GM19099 (cell line): Measurements from ENCODE around the gene DKK3.

Experiments used
- POLR2A ChIP-seq: IDR thresholded peaks from 3 replicates; pipeline ENCODE4 v1.6.1; 2011; ENCODE audit warnings: low read depth; ENCODE audit not compliant: insufficient read length; ENCODE audit errors: extremely low read depth

The DKK3 gene

DNA sequence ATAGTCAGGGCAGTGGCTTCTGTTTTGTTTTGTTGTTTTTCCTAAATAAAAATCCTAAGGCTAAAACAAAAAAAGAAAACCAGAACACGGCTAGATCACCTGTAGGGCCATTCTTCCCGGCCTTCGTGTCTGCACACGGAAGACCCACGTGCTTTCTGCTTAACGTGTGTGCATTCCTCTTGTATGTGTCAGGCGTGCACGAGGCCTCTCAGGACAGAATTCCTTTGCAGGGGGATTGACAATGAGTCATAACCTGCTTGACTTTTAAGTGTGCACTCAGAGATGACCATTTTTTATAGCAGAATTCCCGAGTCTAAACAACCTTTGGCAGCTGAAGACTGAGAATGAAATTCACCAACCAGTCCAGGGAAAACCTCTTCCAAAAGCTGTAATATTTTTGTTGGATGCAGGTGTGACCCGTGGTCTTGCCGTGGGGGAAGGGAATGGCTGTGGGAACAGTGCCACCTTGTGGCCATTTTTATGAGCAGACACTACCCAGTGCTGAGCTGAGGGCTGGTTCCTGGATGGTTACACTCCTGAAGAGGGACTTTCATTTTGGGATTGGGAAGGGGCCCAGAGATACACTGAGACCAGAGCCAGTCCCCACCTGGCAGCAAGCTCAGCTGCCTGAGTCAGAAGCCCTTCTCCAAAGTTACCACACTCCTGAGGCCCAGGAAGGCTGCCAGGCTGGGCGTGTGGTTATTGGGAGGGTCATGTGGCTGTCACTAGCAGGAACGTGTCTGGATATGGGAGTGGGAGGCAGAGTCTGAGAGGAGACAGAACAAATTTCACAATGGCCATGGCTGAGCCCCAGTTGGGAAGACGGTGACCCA, 35.7 kb upstream of the DKK3 start:
- no peak for TF ChIP-seq POLR2A

DNA sequence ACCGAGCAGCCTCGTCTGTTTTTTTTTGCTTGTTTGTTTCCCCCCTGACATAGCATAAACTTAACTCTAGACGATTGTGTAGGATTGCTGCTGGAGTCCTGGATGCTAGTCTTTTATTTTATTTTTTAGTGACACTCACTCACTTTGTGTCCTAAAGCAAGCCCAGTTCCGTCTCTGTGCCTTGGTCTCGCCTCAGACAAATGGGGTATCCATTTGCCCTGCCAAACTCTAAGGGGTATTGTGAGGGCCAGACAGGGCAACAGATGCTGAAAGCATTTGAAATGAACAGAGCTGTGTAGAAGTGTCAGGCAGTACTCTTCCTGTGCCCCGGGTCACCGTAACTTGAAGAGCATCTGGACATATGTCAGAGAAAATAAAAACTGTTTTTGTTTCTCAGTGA, 34.8 kb upstream of the DKK3 start:
- no peak for TF ChIP-seq POLR2A

DNA sequence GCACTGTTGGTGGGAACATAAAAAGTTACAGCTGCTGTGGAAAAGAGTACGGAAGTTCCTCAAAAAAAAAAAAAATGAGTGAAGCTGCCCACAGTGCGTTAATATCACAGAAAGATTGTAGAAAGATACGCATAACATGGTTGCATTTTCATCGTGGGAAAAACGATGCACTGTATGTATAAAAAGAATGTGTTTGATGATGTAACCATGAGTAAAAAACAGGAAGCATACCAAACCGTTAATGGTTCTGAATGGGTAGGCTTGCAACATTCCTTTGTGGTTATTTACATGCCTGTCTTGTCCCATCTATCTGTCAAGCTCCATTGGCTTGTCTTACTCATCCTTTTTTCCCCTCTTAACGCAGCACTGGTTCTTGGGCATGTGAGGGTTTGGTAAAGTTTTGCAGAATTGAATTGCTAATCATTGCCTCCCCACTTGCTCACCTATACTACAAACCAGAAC, 33.8 kb upstream of the DKK3 start:
- no peak for TF ChIP-seq POLR2A

DNA sequence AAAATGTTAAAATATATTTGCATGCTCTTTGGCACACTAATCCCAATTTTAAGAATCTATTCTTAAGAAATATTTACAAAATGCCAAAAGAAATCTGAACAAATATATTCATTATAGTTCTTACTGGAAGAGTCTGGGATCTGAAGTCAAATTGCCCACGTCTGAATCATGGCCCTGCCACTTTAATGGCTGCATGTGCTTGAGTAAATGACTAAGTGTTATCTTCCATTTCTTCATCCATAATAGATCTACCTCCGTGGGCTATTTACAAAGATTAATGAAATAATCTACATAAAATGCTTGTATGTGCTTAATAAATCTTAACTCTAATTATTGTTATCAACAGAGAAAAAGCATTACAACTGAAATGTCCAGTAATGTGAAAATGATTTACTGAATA, 24.5 kb upstream of the DKK3 start:
- no peak for TF ChIP-seq POLR2A

DNA sequence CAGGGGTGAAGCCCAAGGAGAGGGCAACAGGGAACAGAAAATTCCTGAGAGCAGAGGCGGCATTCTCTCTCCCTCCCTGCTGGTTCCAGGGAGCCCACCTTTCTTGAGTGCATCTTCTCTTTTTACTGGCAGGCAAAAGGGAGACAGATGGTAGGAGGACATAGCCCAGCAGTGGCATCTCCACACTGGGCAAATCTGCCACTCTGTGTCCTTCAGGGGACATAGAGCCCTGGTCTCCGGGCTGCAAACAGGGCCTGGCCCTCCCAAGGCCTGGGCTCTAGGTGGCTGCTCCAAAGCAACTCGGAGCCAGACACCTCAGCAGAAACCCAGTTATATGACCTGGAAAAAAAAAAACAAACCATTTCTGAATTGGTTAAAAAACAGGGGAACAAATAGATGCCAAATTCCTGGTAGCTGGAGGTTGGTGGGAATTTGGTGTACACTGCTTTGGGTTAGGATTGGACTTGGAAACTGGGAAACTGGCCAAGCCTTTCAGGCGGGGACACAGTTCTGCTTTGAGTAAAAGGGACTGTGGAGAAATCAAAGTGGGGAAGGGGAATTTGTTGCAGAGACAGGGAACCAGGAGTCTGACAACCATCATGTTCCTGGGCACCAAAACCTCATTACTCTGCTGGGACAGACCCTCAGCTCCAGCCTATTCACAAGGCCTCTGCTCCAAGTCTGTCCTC, 23.6 kb upstream of the DKK3 start:
- no peak for TF ChIP-seq POLR2A

DNA sequence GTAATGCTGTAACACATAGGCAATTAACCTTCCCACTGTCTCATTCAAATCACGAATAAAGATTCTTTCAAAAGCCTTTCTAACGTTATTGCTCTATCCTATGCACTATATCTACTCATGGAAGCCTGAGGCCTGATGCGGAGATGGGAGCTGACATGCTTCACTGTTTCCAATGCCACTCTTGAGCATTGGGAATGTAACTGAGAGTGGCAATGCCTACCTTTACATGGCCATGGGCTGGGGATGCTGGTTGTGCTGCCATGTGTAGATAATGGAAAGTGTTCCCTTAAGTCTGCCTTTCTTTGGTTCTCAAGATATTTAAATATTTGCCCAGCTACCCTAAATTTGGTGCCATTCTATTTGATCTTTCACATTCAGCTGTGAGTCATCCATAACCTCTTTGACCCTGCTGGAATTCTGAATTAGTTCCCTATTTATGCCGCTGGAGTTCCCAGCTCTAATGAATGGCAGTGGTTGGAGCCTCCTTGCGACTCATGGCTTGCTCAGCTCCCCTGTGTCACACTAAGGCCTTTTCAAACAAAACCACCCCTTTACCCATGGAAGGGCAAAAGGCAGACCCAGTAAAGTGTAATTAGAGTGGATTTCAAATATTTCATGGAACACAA, 21.4 kb upstream of the DKK3 start:
- no peak for TF ChIP-seq POLR2A

DNA sequence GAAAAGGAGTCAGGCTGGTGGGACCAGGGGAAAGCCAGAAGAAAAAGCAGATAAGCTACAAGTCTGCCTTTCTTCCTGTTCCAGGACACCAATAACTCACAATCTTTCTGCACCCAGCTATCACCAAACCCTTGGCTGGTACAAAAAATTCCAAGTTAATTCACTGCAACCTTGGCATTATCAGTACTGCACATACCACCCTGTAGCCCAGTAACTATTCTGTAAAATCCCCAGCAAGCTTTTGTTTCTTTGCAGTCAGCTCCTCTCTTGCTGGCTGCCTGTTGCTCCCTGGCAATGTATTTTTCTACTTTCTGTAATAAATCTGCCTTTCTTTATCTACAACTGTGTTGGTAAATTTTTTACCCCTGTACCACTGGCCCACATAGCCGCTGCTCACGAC, 20.7 kb upstream of the DKK3 start:
- TF ChIP-seq POLR2A = no peak

DNA sequence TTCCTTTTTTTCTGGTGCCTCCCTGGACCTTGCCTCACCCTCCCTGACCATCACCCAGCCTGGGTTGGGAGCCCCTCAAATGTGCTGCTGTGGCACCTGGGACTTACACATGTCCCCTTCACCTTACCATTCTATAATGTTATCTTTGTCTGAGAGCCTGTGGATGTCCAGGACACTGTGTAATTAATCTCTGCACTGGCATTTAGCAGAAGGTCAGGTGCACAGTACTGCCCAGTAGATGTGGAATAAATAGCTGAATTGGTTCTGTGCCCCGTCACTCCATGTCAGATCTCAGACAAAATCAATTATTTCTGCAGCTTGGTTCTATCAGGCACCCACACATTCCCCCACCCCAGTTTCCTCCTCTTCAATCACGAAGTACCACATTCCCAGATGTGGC, 19.9 kb upstream of the DKK3 start:
- no peak for TF ChIP-seq POLR2A

DNA sequence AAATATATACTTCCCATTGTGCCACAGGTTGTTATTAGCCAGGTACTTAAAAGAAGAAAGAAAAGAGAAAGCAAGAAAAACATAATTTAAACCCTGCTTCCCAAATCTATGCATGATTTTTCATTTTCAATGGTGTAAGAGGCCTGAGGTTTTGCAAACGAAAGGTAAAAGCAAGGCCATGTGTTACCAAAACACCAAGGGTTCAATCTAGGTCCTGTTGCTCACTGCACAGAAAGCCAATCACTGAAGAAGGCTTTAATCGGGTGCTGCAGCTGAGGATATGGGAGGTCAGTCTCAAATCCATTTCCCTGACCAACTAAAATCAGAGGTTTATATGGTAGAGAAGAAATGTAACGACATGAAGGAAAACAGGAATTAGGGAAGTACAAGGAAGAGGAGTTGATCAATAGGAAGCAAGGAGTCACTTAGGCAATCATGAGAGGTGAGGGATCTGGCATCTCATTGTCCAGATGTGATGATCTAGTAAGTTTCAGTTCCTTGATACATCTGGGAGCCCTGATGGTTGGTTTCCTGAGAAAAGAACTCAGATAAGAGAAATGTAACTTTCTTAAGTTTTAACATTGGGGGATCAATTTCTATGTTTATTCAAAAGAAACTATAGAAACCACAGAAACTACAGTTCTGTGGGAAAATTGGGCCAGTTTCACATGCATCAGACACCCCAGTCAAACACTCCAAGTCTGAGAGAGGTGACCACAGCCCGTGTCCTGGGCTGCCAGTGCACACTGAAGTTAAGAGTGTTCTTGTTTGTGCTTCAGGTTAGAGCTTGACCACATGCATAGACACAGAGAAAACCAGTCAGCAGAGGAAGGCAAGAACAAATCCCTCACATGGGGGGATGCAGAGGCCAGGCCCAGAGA, 18.1 kb upstream of the DKK3 start:
- no peak for TF ChIP-seq POLR2A

DNA sequence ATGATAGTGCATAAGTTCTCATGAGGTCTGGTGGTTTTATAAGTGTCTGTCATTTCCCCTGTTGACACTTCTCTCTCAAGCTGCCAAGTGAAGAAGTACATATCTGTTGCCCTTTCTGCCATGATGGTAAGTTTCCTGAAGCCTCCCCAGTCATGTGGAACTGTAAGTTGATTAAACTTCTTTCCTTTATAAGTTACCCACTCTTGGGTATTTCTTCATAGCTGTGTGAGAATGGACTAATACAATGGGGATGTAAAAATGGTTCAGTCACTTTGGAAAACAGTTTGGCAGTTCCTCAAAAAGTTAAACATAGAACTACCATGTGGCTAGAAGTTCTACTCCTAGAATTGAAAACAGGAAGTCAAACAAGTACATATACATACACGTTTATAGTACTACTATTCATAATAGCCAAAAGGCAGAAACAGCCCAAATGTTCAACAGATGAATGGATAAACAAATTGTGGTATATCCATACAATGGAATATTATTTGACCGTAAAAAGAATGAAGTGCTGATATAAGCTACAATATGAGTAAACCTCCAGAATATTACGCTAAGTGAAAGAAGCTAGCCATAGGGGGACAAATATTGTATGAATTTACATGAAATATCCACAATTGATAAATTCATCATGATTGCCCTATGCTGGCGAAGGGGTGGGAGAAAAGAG, 16.0 kb upstream of the DKK3 start:
- no peak for TF ChIP-seq POLR2A

DNA sequence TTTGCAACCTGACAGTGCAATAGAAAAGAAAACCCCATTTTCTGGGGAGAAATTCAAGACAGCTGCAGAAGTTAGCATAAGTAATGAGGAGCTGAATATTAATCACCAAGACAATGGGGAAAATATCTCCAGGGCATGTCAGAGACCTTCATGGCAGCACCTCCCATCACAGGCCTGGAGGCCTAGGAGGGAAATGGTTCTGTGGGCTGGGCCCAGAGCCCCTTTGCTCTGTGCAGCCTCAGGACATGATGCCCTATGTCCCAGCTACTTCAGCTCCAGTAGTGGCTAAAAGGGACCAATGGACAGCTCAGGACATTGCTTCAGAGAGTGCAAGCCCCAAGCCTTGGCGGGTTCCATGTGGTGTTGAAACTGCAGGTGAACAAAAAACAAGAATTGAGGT, 14.6 kb upstream of the DKK3 start:
- no peak for TF ChIP-seq POLR2A

DNA sequence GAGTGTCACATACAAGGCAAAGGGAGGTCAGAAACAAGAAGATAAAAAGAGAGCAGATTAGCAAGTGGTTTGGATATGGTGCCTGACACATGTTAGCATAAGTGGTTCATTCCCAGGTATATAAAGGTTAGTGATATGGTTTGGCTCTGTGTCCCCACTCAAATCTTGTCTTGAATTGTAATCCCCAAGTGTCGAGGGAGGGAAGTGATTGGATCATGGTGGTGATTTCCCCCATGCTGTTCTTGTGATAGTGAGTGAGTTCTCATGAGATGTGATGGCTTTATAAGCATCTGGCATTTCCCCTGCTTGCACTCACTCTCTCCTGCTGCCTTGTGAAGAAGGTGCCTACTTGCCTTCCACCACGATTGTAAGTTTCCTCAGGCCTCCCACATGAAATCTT, 12.1 kb upstream of the DKK3 start:
- TF ChIP-seq POLR2A = no peak

DNA sequence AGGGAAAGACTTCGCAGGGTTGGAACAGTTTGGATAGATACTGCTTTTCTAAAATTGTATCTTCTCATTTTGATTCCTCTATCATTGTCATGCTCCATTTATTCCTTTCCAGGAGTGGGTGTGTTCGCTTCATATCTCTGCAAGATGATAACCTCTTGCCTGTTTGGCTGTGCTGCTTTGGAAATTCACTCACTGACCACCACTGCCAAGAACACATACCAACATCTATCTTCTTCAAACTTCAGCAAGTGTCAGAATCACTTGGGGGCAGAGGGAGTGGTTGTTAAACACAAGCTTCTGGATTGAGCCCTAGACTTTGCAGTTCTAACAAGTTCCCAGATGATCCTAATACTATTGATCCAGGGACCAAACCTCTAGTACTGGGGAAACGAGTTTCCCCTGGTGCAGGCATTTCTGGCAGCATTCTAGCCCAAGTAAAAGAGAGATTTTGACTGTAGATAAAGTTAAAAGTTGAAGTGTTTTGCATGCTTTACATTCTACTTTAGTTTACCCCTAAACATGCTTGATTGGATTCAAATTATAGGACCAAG, 11.5 kb upstream of the DKK3 start:
- no peak for TF ChIP-seq POLR2A

DNA sequence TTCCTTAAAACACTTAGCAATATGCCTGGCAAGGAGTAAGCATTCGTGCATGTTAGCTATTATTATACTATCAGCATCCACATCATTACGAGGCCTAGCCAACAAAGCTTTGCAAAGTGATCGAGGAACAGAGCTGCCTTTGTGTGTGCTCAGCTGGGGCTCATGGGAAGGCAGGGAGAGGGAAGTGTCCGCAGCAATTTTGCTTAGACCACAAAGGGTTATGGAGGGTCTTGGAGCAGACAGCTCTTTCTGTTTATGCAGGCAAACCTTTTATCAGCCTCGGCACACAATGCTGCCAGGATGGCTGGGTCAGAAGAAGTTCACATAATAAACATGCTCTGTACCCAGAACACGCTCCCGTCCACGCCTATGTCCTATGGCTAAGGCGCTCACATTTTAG, 10.9 kb upstream of the DKK3 start:
- TF ChIP-seq POLR2A = no peak
